NCI-H69 (cell line): ENCODE measurements around the gene TFPT.
A peak's percentile ranks its signal among the peaks of the same experiment; 100 is the strongest.

Experiments
- DNase-seq: peaks from one replicate; lab custom pipeline; 2025; lab: John Stamatoyannopoulos, UW

The TFPT gene

GRCh38 chr19:54149021-54149812 lies 33.8 kb upstream of the TFPT start:
- DNase-seq = no peak

DNA sequence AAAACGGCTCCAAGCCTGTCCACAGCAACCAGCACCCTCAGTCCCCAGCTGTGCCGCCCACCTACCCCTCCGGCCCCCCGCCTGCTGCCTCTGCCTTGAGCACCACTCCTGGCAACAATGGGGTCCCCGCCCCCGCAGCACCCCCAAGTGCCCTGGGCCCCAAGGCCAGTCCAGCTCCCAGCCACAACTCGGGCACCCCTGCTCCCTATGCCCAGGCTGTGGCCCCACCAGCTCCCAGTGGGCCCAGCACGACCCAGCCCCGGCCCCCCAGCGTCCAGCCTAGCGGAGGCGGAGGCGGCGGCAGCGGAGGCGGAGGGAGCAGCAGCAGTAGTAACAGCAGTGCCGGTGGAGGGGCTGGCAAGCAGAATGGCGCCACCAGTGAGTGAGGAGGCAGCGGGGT lies 32.7 kb upstream of the TFPT start:
- no peak for DNase-seq

DNA sequence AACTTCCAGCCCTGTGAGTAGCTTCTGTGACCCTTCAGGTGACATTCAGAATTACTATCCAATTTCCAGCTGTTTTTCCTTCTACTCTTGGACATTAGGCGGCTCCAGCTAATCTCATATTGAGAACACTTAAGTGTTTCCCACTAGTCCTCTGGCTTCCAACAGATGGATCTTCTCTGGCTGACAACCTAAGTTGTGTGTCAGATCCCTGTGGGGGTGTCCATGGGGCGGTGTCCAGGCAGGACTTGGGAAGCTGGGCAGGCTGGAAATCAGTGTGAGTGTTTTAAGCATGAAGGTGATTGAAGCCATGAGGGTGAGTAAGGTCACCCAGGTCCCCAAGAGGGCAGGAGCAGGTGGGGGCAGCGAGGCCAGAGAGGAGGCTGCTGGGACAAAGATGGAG lies 32.2 kb upstream of the TFPT start:
- DNase-seq = no peak

- DNase-seq = no peak
Observed at GRCh38 chr19:54145541-54146158, 30.2 kb upstream of the TFPT start.

- DNase-seq = no peak
Observed at GRCh38 chr19:54142166-54142780, 26.8 kb upstream of the TFPT start.

- DNase-seq = no peak
Observed at GRCh38 chr19:54141356-54141755, 25.9 kb upstream of the TFPT start.

DNA sequence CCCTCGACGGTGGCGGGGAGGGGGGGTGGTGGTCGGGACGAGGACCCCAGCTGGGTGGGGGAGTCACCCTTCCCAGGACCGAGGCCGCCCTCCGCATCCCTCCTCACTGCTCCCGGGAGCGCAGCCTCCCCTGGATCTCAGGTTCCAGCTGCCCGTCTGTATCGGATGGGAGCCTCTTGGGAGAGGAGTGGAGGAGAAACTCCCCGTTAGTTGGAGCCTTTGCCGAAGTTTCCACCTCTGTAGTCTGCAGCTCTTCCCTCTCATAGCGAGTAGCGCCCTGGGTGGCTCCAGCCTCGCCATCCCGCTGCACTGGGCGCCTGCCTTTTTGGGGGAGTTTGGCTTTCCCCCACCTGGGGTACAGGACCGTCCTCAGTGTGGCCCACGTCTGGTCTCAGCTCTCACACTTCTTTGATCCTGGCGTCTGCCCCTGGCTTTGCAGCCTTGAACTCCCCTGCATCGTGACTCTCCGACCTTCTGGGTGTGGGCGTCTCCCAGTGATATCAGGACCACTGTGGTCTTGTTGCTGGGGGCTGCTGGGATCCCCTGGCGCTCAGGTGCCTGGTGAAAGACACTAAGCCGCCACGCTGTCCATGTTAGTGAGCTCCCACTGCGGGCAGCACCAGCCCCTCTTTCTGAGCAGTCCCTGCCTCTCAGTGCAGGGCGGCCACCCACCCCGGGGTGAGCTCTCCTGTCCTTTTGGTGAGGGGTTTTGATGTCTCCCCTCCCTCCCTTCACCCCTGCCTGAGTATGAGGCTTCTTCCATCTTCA lies 23.2 kb upstream of the TFPT start:
- DNase-seq = no peak

DNA sequence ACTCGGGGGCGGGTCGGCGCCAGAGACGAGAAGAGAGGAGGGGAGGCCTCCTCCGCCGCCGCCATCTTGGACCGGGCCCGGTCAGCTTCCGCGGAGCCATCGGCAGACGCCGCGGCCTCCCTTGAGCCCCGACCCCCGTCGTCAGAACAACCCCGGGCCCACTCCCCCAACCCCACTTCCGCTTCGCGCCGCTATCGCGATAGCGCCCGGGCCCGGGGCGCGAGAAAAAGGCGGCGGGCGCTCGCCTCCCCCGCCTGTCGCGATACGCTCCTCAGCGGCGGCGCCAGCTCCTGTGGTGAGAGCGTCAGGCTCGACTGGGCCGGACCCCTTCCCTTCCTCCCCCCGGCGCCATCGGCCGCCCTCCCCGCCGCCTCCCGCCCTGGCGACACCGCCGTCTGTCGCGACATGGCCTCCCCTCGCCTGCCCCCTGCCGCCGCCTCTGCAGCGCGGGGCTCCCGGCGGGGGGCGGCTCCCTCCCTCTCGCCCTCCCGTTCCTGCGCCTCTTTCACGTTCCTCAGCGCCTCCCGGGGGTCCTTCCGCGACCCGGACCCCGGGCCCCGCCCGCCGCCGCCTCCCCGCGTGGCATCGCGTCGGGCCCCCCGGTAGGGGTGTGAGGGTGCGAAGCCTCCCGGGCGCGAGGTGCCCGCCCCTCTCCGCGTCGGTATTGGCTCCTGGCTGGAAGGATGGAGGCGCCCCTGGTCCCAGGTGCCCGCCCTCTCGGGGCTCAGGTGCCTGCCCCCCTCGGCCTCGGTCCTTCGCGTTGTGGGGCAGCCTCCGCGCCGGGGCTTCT lies 22.4 kb upstream of the TFPT start, which contains the start of gene CNOT3:
Gene CNOT3, plus strand, starts transcription at position 64 of the 790 bp plus-strand sequence. CDS start 5,217 bp downstream, outside the sequence.
- peak; percentile 44 for DNase-seq

- peak; percentile 100 for DNase-seq
Observed at GRCh38 chr19:54136864-54137698, 21.6 kb upstream of the TFPT start.

DNA sequence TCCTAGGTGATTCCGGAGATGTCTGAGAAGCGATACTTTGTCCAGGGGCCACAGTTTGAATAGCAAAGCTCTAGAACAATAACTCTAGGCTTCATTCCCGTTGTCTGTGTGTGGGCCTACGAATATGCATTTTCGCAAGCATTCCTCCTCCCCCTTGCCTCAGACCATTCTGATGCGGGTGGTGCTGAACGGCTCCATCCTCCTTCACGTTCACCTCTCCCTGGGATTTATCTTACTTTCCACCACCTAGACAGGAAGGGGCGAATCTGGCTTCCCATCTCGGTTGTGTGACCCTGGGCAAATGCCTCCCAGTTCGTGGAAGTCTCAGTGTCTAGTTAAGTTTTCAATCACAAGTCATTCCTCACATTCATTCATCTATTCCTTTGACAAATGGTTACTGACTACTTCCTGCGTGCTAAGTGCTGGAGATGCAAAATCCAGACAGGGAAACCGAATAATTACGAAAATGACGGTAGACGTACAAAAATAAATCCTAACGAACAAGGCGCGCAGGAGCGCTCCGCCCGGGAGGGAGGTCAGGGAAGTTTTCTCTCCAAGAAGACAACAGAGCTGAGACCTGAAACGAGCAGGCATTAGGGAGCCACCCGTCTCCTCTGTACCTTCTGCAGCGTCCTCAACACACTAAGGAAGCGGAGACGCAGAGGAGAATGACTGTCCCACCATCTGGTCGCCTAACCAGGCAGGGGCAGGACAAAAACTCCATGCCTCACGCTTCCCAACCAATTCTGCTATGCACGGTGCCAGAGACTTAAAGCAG lies 20.8 kb upstream of the TFPT start:
- DNase-seq = peak; percentile 76

GRCh38 chr19:54133957-54134590 lies 18.6 kb upstream of the TFPT start:
- no peak for DNase-seq

DNA sequence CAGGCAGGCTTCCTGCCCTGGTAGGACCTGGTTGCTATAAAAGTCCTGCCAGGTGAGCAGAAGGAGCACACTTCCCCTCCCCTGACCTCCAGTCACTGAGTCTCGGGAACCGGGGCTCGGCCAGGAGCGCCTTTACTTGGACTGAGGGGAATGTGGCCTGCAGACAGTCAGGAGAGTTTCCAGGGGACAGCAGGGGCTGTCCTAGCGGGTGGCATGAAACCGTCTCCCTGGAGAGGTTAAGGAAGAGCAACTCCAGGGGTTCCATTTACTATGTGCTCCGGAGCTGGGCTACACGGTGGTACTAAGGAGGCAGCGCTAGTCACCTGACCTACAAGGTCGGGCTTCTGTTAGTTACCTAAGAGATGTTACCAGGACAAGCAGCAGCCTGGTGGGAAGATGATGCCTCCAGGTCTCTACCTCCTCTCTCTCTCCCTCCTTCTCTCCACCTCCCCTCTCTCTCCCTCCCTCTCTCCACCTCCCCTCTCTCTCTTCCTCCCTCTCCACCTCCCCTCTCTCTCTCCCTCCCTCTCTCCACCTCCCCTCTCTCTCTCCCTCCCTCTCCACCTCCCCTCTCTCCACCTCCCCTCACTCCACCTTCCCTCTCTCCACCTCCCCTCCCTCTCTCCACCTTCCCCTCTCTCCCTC lies 18.0 kb upstream of the TFPT start:
- peak; percentile 98 for DNase-seq

DNA sequence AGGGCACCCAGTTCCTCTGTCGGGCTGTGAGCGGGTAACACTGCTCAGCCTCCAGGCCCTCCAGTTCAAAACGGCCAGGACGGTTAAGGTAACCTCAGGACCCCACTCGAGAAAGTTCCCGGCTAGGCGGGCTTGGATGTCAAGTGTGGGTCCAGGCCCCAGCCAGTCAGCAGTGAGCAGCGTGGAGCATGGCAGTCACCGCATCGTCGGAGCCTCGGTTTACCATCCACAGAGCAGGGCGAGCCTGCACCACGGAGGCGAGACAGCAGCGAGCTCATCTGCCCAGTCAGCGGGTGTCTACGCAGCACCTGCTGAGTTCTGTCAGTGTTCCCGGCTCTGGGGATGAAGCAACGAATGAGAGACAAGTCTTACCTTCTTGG lies 14.2 kb upstream of the TFPT start:
- DNase-seq = no peak

- no peak for DNase-seq
Observed at GRCh38 chr19:54128796-54129616, 13.5 kb upstream of the TFPT start.

- DNase-seq = no peak
Observed at GRCh38 chr19:54128441-54128725, 12.9 kb upstream of the TFPT start.

DNA sequence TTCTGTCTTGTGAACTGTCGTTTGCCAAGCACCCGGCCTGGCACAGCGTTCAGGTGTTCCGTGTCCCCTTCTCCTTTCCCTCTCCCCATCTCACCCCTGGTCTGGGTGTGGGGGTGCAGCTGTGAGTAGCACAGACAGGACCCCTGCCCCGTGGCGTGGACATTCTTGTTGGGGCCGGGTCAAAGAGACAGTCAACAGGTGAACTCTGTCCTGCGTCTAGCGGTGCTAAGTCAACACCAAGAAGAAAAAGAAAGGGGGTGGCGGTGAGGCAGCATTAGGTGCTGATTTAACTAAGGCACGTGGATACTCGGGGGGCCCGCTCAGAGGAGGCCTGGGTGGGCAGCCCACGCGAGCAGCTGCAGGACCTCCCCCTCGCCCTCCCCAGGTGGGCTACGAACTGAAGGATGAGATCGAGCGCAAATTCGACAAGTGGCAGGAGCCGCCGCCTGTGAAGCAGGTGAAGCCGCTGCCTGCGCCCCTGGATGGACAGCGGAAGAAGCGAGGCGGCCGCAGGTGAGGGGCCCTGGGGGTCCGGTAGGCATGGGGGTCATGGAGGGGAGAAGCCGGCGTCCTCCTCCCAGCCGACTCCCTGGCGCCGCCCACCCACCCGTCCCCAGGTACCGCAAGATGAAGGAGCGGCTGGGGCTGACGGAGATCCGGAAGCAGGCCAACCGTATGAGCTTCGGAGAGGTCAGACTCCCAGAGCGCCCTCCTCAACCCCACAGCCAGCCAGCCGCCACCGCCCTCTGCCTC lies 12.4 kb upstream of the TFPT start:
- no peak for DNase-seq

DNA sequence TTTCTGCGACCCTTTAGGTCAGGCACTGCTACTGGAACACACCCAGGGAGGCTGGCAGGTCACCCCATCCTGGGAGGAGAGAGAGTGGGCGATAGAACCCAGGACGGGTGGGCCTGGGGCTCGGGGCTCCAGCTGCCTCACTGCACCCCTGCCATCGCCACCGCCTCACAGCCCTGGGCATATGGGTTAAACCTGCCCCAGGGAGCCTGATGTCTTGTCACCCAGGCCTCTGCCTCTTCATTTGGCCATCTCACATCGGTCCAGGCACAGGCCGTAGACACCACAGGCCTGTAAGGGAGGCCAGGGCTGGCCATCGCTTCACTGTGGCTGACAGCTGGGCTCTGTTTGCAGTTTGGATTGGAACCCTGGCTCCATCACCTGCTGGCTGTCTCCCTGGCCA lies 10.3 kb upstream of the TFPT start:
- DNase-seq = no peak

GRCh38 chr19:54124393-54124792 lies 8.9 kb upstream of the TFPT start:
- no peak for DNase-seq
